Measurements from ENCODE around the gene SHISA6.
A peak's percentile ranks its signal among the peaks of the same experiment; 100 is the strongest.
"Not testable (repeated sequence)": the region's sequence is repeated elsewhere in the genome, so short reads cannot be mapped to it uniquely, and the experiment has no call there.

SHISA6 gene

GRCh38 chr17:11264183-11264871 lies 23.3 kb downstream of the SHISA6 start:
- no peak for DNase-seq (ENCODE audit: low spot score)

- DNase-seq (ENCODE audit: low spot score): no peak
These were observed 27.1 kb downstream of the SHISA6 start for GRCh38 chr17:11267999-11268575.

- DNase-seq (ENCODE audit: low spot score): no peak
These were observed 28.2 kb downstream of the SHISA6 start for GRCh38 chr17:11269210-11269609.

- DNase-seq (ENCODE audit: low spot score): no peak
These were observed 31.2 kb downstream of the SHISA6 start for GRCh38 chr17:11272191-11272590.

GRCh38 chr17:11273596-11273995 lies 32.6 kb downstream of the SHISA6 start:
- no peak for DNase-seq (ENCODE audit: low spot score)

- DNase-seq (ENCODE audit: low spot score): no peak
These were observed 33.1 kb downstream of the SHISA6 start for GRCh38 chr17:11274106-11274505.

GRCh38 chr17:11276486-11276885 lies 35.5 kb downstream of the SHISA6 start:
- DNase-seq (ENCODE audit: low spot score): no peak

GRCh38 chr17:11278186-11278991 lies 37.4 kb downstream of the SHISA6 start:
- no peak for DNase-seq (ENCODE audit: low spot score)

- DNase-seq (ENCODE audit: low spot score): no peak
These were observed 37.9 kb downstream of the SHISA6 start for GRCh38 chr17:11278992-11279270.

GRCh38 chr17:11279776-11280344 lies 38.8 kb downstream of the SHISA6 start:
- no peak for DNase-seq (ENCODE audit: low spot score)

GRCh38 chr17:11282586-11282985 lies 41.6 kb downstream of the SHISA6 start:
- no peak for DNase-seq (ENCODE audit: low spot score)

GRCh38 chr17:11284811-11285210 lies 43.8 kb downstream of the SHISA6 start:
- DNase-seq (ENCODE audit: low spot score): no peak

- no peak for DNase-seq (ENCODE audit: low spot score)
These were observed 44.9 kb downstream of the SHISA6 start for GRCh38 chr17:11285946-11286345.

- DNase-seq (ENCODE audit: low spot score): no peak
These were observed 46.8 kb downstream of the SHISA6 start for GRCh38 chr17:11287791-11288190.

- no peak for DNase-seq (ENCODE audit: low spot score)
These were observed 49.8 kb downstream of the SHISA6 start for GRCh38 chr17:11290814-11291213.

- DNase-seq (ENCODE audit: low spot score): no peak
These were observed 51.5 kb downstream of the SHISA6 start for GRCh38 chr17:11292491-11292890.

- DNase-seq (ENCODE audit: low spot score): no peak
These were observed 52.5 kb downstream of the SHISA6 start for GRCh38 chr17:11293480-11293879.

- no peak for DNase-seq (ENCODE audit: low spot score)
These were observed 53.8 kb downstream of the SHISA6 start for GRCh38 chr17:11294826-11295225.

- DNase-seq (ENCODE audit: low spot score): peak; percentile 12
These were observed 56.0 kb downstream of the SHISA6 start for GRCh38 chr17:11296994-11297393.

GRCh38 chr17:11298401-11298800 lies 57.4 kb downstream of the SHISA6 start:
- no peak for DNase-seq (ENCODE audit: low spot score)

GRCh38 chr17:11300201-11300600 lies 59.2 kb downstream of the SHISA6 start:
- DNase-seq (ENCODE audit: low spot score): no peak

- no peak for DNase-seq (ENCODE audit: low spot score)
These were observed 59.7 kb downstream of the SHISA6 start for GRCh38 chr17:11300738-11301137.

- DNase-seq (ENCODE audit: low spot score): not testable (repeated sequence)
These were observed 60.9 kb downstream of the SHISA6 start for GRCh38 chr17:11301874-11302273.
